MCF 10A (cell line): ENCODE data around the gene ARVCF. TPM values are rescaled to one million over a fixed set of nuclear protein-coding genes. Genes with fewer than 3 reads are reported as not detected.

Experiments used
- BruUV-seq: library from RNA; stranded (reverse); fragments of 400-500 nt; replicated peaks from 2 replicates; lab custom pipeline; 2021; lab: Mats Ljungman, UMichigan
- CTCF ChIA-PET: fragments of 300-600 bp; sonication (Branson Sonifier 250); formaldehyde crosslinking; extraction: SDS; loops from one replicate; lab custom pipeline; 2021; ENCODE audit warnings: antibody characterized with exemption, inconsistent platforms; lab: Yijun Ruan, JAX
- POLR2A ChIA-PET: fragments of 300-600, 350-650 bp; sonication (Branson Sonifier 250); formaldehyde crosslinking; extraction: SDS; loops from one replicate; lab custom pipeline; 2020; ENCODE audit warnings: antibody characterized with exemption, inconsistent platforms; lab: Yijun Ruan, JAX
- DNase-seq: peaks from one replicate; pipeline ENCODE4 v3.0.0-alpha.2; 2018; ENCODE audit not compliant: unreplicated experiment
- H3K27ac Mint-ChIP-seq: one replicate; pipeline ENCODE4 v1.8.0; 2022; ENCODE audit warnings: mild to moderate bottlenecking, low read depth, mixed read lengths; ENCODE audit not compliant: unreplicated experiment
- H3K27me3 Mint-ChIP-seq: one replicate; pipeline ENCODE4 v1.8.0; 2022; ENCODE audit warnings: mixed read lengths; ENCODE audit not compliant: insufficient read depth, unreplicated experiment
- H3K36me3 Mint-ChIP-seq: one replicate; pipeline ENCODE4 v1.8.0; 2022; ENCODE audit warnings: mild to moderate bottlenecking, moderate library complexity, mixed read lengths; ENCODE audit not compliant: insufficient read depth, unreplicated experiment
- H3K4me1 Mint-ChIP-seq: one replicate; pipeline ENCODE4 v1.8.0; 2022; ENCODE audit warnings: mixed read lengths; ENCODE audit not compliant: insufficient read depth, unreplicated experiment
- H3K4me3 Mint-ChIP-seq: one replicate; pipeline ENCODE4 v1.8.0; 2022; ENCODE audit warnings: mild to moderate bottlenecking, moderate library complexity, mixed read lengths; ENCODE audit not compliant: unreplicated experiment
- H3K9me3 Mint-ChIP-seq: one replicate; pipeline ENCODE4 v1.8.0; 2022; ENCODE audit warnings: mixed read lengths; ENCODE audit not compliant: unreplicated experiment
- CTCF ChIP-seq: fragments of 200-600 bp; IDR thresholded peaks from one replicate; pipeline ENCODE4 v1.8.0; 2022; ENCODE audit warnings: antibody characterized with exemption, mild to moderate bottlenecking; ENCODE audit not compliant: unreplicated experiment
- intact Hi-C: fragments of 100-400 bp; cut with micrococcal nuclease; formaldehyde crosslinking; loops from 2 replicates; pipeline ENCODE4 v1.14.1; 2022
- total RNA-seq: library from RNA; stranded (reverse); gene quantifications from 2 replicates; pipeline ENCODE4 v1.2.3, GENCODE V29; 2022

The ARVCF gene
- total RNA-seq, 1 experiment from 2014 or later, result 7.5 TPM

GRCh38 chr22:19932367-19933206 is 84.0 kb downstream of the ARVCF start:
- BruUV-seq, result no TSS peak
- TF ChIP-seq CTCF, result no peak
- ChIA-PET POLR2A (interaction anchor here (0.6 to 0.7 kb wide), 3 partner anchors 15 to 140 kb away, joined by 3 read pairs; no protein-coding TSS in a partner anchor), CTCF (interaction anchor here (0.6 kb wide), 2 partner anchors 22 to 253 kb away, joined by 3 read pairs; no protein-coding TSS in a partner anchor)
- H3K4me1 Mint-ChIP-seq, result no peaks in the 10 kb centered on the region
- H3K9me3 Mint-ChIP-seq, result peaks cover 13% of the 10 kb centered on the region
- no peaks in the 10 kb centered on the region for H3K27me3 Mint-ChIP-seq
- no peak for DNase-seq
- intact Hi-C loops, result no loop called here
- no peak overlapping the region for H3K4me3 Mint-ChIP-seq
- no peak overlapping the region for H3K27ac Mint-ChIP-seq
- peaks cover 29% of the 10 kb centered on the region for H3K36me3 Mint-ChIP-seq

- POLR2A ChIA-PET, result no interaction called here
These were observed 85.1 kb downstream of the ARVCF start for GRCh38 chr22:19931514-19931913.

GRCh38 chr22:19930551-19931486 is 85.8 kb downstream of the ARVCF start:
- peaks cover 29% of the 10 kb centered on the region for H3K36me3 Mint-ChIP-seq
- no peaks in the 10 kb centered on the region for H3K4me1 Mint-ChIP-seq
- ChIA-PET POLR2A (interaction anchor here (0.9 kb wide), 1 partner anchor 10 kb away, joined by 3 read pairs; the partner anchor contains the start of genes COMT and TXNRD2), CTCF (interaction anchor here (0.6 kb wide), 1 partner anchor 200 kb away, joined by 3 read pairs; no protein-coding TSS in a partner anchor)
- H3K9me3 Mint-ChIP-seq, result peaks cover 5% of the 10 kb centered on the region
- BruUV-seq, result no TSS peak
- DNase-seq, result no peak
- intact Hi-C loops, result no loop called here
- H3K4me3 Mint-ChIP-seq, result no peak overlapping the region
- no peaks in the 10 kb centered on the region for H3K27me3 Mint-ChIP-seq
- TF ChIP-seq CTCF, result no peak
- no peak overlapping the region for H3K27ac Mint-ChIP-seq

More at GRCh38 chr22:19931514-19931913, 85.1 kb downstream of the ARVCF start:
- Mint-ChIP-seq H3K27me3 (no peaks in the 10 kb centered on the region), H3K4me3 (no peak overlapping the region), H3K4me1 (no peaks in the 10 kb centered on the region), H3K9me3 (peaks cover 8% of the 10 kb centered on the region), H3K27ac (no peak overlapping the region), H3K36me3 (peaks cover 27% of the 10 kb centered on the region)
- no TSS peak for BruUV-seq
- CTCF ChIA-PET, result no interaction called here
- no peak for TF ChIP-seq CTCF
- DNase-seq, result no peak
- intact Hi-C loops, result no loop called here
